GM23338 (cell line): ENCODE data around the gene KCNMA1. TPM values are rescaled to one million over a fixed set of nuclear protein-coding genes. Genes with fewer than 3 reads are reported as not detected.

Experiments used
- ATAC-seq: fragments of 200-7000 bp; cut with Tn5 transposase; 3 replicates; pipeline ENCODE4 v1.9.1; 2020
- DNase-seq: peaks from one replicate; pipeline ENCODE4 v3.0.0-alpha.2; 2015; ENCODE audit warnings: low spot score
- H2AFZ ChIP-seq: fragments of 200-600 bp; sonication (generic); 2 replicates; pipeline ENCODE4 v1.8.0; 2016; ENCODE audit warnings: antibody characterized with exemption, mild to moderate bottlenecking, moderate library complexity
- H3F3A ChIP-seq: fragments of 200-600 bp; sonication (generic); replicated peaks from 2 replicates; pipeline ENCODE4 v1.8.0; 2017; ENCODE audit warnings: antibody characterized with exemption, mixed run types, low read depth
- H3K27ac ChIP-seq: fragments of 200-600 bp; sonication (generic); 2 replicates; pipeline ENCODE4 v1.6.1; 2016; ENCODE audit warnings: low read depth
- H3K27me3 ChIP-seq: fragments of 200-600 bp; sonication (generic); 2 replicates; pipeline ENCODE4 v1.8.0; 2016; ENCODE audit warnings: mild to moderate bottlenecking, mixed run types, moderate library complexity; ENCODE audit not compliant: insufficient read depth
- H3K36me3 ChIP-seq: fragments of 200-600 bp; sonication (generic); 2 replicates; pipeline ENCODE4 v1.8.0; 2016; ENCODE audit warnings: mild to moderate bottlenecking; ENCODE audit not compliant: insufficient read depth
- H3K4me1 ChIP-seq: fragments of 200-600 bp; sonication (generic); 2 replicates; pipeline ENCODE4 v1.8.0; 2016; ENCODE audit warnings: mild to moderate bottlenecking, moderate library complexity; ENCODE audit not compliant: insufficient read depth
- H3K4me2 ChIP-seq: fragments of 200-600 bp; sonication (generic); 2 replicates; pipeline ENCODE4 v1.7.1; 2017; ENCODE audit warnings: mixed run types
- H3K4me3 ChIP-seq: fragments of 200-600 bp; sonication (generic); 2 replicates; pipeline ENCODE4 v1.6.1; 2016; ENCODE audit warnings: mixed run types
- H3K79me2 ChIP-seq: fragments of 200-600 bp; sonication (generic); replicated peaks from 2 replicates; pipeline ENCODE4 v1.8.0; 2017; ENCODE audit warnings: mild to moderate bottlenecking; ENCODE audit not compliant: insufficient read depth
- H3K9me2 ChIP-seq: fragments of 200-600 bp; sonication (generic); 2 replicates; pipeline ENCODE4 v1.8.0; 2017; ENCODE audit not compliant: insufficient read depth
- H4K20me1 ChIP-seq: fragments of 200-600 bp; sonication (generic); replicated peaks from 2 replicates; pipeline ENCODE4 v1.8.0; 2017; ENCODE audit warnings: mild to moderate bottlenecking; ENCODE audit not compliant: insufficient read depth
- H3K27ac Mint-ChIP-seq: 2 replicates; pipeline ENCODE4 v1.8.0; 2020; ENCODE audit warnings: inconsistent platforms, mild to moderate bottlenecking, moderate library complexity, mixed read lengths
- H3K27me3 Mint-ChIP-seq: 3 replicates; pipeline ENCODE4 v1.8.0; 2022; ENCODE audit warnings: low read depth, mild to moderate bottlenecking, moderate library complexity, mixed read lengths, inconsistent platforms; ENCODE audit not compliant: insufficient read depth, poor library complexity
- H3K36me3 Mint-ChIP-seq: 3 replicates; pipeline ENCODE4 v1.8.0; 2021; ENCODE audit warnings: low read depth, mild to moderate bottlenecking, inconsistent platforms, moderate library complexity, mixed read lengths
- H3K4me1 Mint-ChIP-seq: 3 replicates; pipeline ENCODE4 v1.8.0; 2020; ENCODE audit warnings: mild to moderate bottlenecking, inconsistent platforms, mixed read lengths
- H3K4me3 Mint-ChIP-seq: 3 replicates; pipeline ENCODE4 v1.8.0; 2021; ENCODE audit warnings: moderate library complexity, mild to moderate bottlenecking, inconsistent platforms, mixed read lengths
- H3K9me3 Mint-ChIP-seq: 3 replicates; pipeline ENCODE4 v1.8.0; 2020; ENCODE audit warnings: moderate library complexity, mild to moderate bottlenecking, inconsistent platforms, mixed read lengths
- CREB1 ChIP-seq: fragments of 250-450 bp; sonication (Bioruptor Pico); IDR thresholded peaks from 2 replicates; pipeline ENCODE4 v1.5.0; 2020; ENCODE audit warnings: low read depth, mild to moderate bottlenecking, moderate library complexity
- CTCF ChIP-seq, 2 experiments: fragments of 200-600 bp in 1 of 2; sonication (generic) in 1 of 2; conservative IDR thresholded peaks; 2 replicates each; pipeline versions ENCODE4 v1.5.1 to v1.6.1; 2016 to 2017; ENCODE audit warnings: antibody characterized with exemption in 2 of 2, low read depth in 2 of 2, mild to moderate bottlenecking in 2 of 2, moderate library complexity in 1 of 2
- EZH2phosphoT487 ChIP-seq: fragments of 200-600 bp; sonication (generic); IDR thresholded peaks from one replicate; pipeline ENCODE4 v1.8.1; 2018; ENCODE audit warnings: antibody characterized with exemption; ENCODE audit not compliant: unreplicated experiment
- JUNB ChIP-seq: IDR thresholded peaks from one replicate; pipeline ENCODE4 v1.6.1; 2016; ENCODE audit warnings: antibody characterized with exemption; ENCODE audit not compliant: unreplicated experiment
- POLR2AphosphoS5 ChIP-seq: IDR thresholded peaks from 2 replicates; pipeline ENCODE4 v1.6.1; 2016; ENCODE audit warnings: antibody characterized with exemption, low read depth
- STAT1 ChIP-seq: IDR thresholded peaks from one replicate; pipeline ENCODE4 v1.6.1; 2016; ENCODE audit warnings: antibody characterized with exemption; ENCODE audit not compliant: unreplicated experiment
- polyA plus RNA-seq: library from polyadenylated mRNA; unstranded; fragments of >200 nt; fragmentation: Nextera tagmentation; extraction: Ambion mirVana; gene quantifications from 2 replicates; pipeline ENCODE4 v1.2.1, GENCODE V29; 2016
- total RNA-seq: library from RNA; depleted of rRNA; stranded (reverse); fragments of >200 nt; shearing (Covaris generic); gene quantifications from 2 replicates; pipeline ENCODE4 v1.2.3, GENCODE V29; 2014
- TF ChIP-seq, protein P1 (sequence below): IDR thresholded peaks from one replicate; pipeline ENCODE4 v1.6.1; 2018; ENCODE audit warnings: antibody characterized with exemption; ENCODE audit not compliant: unreplicated experiment
- TF ChIP-seq, protein P2 (sequence below): fragments of 250-450 bp; sonication (Bioruptor Pico); IDR thresholded peaks from 2 replicates; pipeline ENCODE4 v1.5.0; 2020; ENCODE audit warnings: mild to moderate bottlenecking, moderate library complexity

Gene KCNMA1
- total and polyA plus RNA-seq, 2 experiments from 2014 or later = 8.2 to 9.0 TPM

DNA sequence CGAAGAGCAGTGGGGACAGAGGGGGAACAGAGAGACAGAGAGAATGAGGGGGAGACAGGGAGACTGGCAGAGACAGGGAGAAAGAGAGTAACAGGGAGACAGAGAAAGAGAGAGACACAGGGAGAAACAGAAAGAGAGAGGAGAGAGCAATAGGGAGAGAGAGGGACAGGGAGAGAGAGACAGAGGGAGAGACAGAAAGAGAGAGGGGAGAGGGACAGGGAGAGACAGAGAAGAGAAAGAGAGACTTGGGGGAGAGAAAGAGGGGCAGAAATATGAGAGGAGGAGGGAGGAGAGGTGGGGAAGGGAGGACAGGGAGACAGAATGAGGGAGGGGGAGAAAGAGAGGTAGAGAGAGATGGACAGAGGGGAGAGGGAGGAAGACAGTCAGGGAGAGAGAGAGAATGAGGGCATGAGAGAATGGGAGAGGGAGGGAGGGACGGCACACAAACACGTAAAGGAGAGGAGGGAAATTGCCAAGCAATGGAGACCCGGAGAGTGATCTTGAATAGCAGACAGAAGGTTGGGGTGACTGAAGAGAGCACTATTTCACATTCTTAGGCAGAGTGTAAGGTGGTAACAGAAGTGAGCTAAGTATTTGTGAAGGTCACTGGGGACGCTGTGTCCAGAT lies 33.3 kb upstream of the KCNMA1 start:
- peak overlapping the region; percentile 32; the same call in 1 of the 2 replicates for H2AFZ ChIP-seq
- H3K4me3 ChIP-seq = no peak overlapping the region
- Mint-ChIP-seq H3K36me3 (no peaks in the 10 kb centered on the region), H3K27me3 (peaks cover 10% of the 10 kb centered on the region), H3K4me1 (no peaks in the 10 kb centered on the region; the same call in 1 of the 3 replicates), H3K4me3 (no peak overlapping the region), H3K9me3 (no peaks in the 10 kb centered on the region; the same call in 2 of the 3 replicates), H3K27ac (no peak overlapping the region)
- H3K4me1 ChIP-seq = no peaks in the 10 kb centered on the region; the same call in 1 of the 2 replicates
- ATAC-seq (no peak), DNase-seq (no peak)
- H3K4me2 ChIP-seq = no peak overlapping the region
- H3K9me2 ChIP-seq = no peaks in the 10 kb centered on the region
- H3K27ac ChIP-seq = no peak overlapping the region
- no peaks in the 10 kb centered on the region for H3K36me3 ChIP-seq
- no peaks in the 10 kb centered on the region for H4K20me1 ChIP-seq
- TF ChIP-seq, protein P1, sequence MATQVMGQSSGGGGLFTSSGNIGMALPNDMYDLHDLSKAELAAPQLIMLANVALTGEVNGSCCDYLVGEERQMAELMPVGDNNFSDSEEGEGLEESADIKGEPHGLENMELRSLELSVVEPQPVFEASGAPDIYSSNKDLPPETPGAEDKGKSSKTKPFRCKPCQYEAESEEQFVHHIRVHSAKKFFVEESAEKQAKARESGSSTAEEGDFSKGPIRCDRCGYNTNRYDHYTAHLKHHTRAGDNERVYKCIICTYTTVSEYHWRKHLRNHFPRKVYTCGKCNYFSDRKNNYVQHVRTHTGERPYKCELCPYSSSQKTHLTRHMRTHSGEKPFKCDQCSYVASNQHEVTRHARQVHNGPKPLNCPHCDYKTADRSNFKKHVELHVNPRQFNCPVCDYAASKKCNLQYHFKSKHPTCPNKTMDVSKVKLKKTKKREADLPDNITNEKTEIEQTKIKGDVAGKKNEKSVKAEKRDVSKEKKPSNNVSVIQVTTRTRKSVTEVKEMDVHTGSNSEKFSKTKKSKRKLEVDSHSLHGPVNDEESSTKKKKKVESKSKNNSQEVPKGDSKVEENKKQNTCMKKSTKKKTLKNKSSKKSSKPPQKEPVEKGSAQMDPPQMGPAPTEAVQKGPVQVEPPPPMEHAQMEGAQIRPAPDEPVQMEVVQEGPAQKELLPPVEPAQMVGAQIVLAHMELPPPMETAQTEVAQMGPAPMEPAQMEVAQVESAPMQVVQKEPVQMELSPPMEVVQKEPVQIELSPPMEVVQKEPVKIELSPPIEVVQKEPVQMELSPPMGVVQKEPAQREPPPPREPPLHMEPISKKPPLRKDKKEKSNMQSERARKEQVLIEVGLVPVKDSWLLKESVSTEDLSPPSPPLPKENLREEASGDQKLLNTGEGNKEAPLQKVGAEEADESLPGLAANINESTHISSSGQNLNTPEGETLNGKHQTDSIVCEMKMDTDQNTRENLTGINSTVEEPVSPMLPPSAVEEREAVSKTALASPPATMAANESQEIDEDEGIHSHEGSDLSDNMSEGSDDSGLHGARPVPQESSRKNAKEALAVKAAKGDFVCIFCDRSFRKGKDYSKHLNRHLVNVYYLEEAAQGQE = no peak
- no peak for TF ChIP-seq JUNB
- TF ChIP-seq CREB1 (CRISPR knock-in tag) = no peak
- TF ChIP-seq, protein P2, sequence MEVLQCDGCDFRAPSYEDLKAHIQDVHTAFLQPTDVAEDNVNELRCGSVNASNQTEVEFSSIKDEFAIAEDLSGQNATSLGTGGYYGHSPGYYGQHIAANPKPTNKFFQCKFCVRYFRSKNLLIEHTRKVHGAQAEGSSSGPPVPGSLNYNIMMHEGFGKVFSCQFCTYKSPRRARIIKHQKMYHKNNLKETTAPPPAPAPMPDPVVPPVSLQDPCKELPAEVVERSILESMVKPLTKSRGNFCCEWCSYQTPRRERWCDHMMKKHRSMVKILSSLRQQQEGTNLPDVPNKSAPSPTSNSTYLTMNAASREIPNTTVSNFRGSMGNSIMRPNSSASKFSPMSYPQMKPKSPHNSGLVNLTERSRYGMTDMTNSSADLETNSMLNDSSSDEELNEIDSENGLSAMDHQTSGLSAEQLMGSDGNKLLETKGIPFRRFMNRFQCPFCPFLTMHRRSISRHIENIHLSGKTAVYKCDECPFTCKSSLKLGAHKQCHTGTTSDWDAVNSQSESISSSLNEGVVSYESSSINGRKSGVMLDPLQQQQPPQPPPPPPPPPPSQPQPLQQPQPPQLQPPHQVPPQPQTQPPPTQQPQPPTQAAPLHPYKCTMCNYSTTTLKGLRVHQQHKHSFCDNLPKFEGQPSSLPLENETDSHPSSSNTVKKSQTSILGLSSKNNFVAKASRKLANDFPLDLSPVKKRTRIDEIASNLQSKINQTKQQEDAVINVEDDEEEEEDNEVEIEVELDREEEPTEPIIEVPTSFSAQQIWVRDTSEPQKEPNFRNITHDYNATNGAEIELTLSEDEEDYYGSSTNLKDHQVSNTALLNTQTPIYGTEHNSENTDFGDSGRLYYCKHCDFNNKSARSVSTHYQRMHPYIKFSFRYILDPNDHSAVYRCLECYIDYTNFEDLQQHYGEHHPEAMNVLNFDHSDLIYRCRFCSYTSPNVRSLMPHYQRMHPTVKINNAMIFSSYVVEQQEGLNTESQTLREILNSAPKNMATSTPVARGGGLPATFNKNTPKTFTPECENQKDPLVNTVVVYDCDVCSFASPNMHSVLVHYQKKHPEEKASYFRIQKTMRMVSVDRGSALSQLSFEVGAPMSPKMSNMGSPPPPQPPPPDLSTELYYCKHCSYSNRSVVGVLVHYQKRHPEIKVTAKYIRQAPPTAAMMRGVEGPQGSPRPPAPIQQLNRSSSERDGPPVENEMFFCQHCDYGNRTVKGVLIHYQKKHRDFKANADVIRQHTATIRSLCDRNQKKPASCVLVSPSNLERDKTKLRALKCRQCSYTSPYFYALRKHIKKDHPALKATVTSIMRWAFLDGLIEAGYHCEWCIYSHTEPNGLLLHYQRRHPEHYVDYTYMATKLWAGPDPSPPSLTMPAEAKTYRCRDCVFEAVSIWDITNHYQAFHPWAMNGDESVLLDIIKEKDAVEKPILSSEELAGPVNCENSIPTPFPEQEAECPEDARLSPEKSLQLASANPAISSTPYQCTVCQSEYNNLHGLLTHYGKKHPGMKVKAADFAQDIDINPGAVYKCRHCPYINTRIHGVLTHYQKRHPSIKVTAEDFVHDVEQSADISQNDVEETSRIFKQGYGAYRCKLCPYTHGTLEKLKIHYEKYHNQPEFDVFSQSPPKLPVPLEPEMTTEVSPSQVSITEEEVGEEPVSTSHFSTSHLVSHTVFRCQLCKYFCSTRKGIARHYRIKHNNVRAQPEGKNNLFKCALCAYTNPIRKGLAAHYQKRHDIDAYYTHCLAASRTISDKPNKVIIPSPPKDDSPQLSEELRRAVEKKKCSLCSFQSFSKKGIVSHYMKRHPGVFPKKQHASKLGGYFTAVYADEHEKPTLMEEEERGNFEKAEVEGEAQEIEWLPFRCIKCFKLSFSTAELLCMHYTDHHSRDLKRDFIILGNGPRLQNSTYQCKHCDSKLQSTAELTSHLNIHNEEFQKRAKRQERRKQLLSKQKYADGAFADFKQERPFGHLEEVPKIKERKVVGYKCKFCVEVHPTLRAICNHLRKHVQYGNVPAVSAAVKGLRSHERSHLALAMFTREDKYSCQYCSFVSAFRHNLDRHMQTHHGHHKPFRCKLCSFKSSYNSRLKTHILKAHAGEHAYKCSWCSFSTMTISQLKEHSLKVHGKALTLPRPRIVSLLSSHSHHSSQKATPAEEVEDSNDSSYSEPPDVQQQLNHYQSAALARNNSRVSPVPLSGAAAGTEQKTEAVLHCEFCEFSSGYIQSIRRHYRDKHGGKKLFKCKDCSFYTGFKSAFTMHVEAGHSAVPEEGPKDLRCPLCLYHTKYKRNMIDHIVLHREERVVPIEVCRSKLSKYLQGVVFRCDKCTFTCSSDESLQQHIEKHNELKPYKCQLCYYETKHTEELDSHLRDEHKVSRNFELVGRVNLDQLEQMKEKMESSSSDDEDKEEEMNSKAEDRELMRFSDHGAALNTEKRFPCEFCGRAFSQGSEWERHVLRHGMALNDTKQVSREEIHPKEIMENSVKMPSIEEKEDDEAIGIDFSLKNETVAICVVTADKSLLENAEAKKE (CRISPR knock-in tag) = no peak
- no peak for TF ChIP-seq CTCF (conservative IDR thresholded peaks at IDR 0.05; ENCODE audit: low read depth in 2 of 2)
- TF ChIP-seq EZH2phosphoT487 = no peak
- TF ChIP-seq POLR2AphosphoS5 = no peak
- TF ChIP-seq STAT1 = no peak
- no peaks in the 10 kb centered on the region for H3K79me2 ChIP-seq
- H3F3A ChIP-seq = no peaks in the 10 kb centered on the region
- no peaks in the 10 kb centered on the region for H3K27me3 ChIP-seq
